ENCODE results near the gene ADISSP. TPM values are rescaled to one million over a fixed set of nuclear protein-coding genes. Genes with fewer than 3 reads are reported as not detected.

The ADISSP gene
- total RNA-seq, 4 donors from 2014 or later, result 5.9 to 16.4 (median 9.6) TPM

- ATAC-seq, result no peak
- in situ Hi-C loops (cut with MboI; ENCODE audit: low sequenced_read_pairs in 4 of 4), result no loop called here
- no peaks in the 10 kb centered on the region for H3K36me3 ChIP-seq
- peak overlapping the region in 2 of 4 donors; percentile 25 to 56 for H3K27ac ChIP-seq
- no peaks in the 10 kb centered on the region for H3K9me3 ChIP-seq
- no peak for TF ChIP-seq CTCF (IDR thresholded peaks at IDR 0.05 in 4 of 5, conservative IDR thresholded peaks at IDR 0.05 in 1 of 5)
- intact Hi-C loops (cut with DNase I; ENCODE audit: low total_unique reads), result no loop called here
- H3K4me1 ChIP-seq, result peaks cover 0 to 7% of the 10 kb centered on the region in 2 donors
- H3K27me3 ChIP-seq, result peaks cover 5 to 8% (median 7%) of the 10 kb centered on the region in 3 donors
- DNase-seq, result no peak
- H3K4me3 ChIP-seq, result no peak overlapping the region
Observed at GRCh38 chr20:3728354-3728753, 39.2 kb downstream of the ADISSP start.

GRCh38 chr20:3727401-3728021 lies 40.0 kb downstream of the ADISSP start:
- Histone ChIP-seq H3K4me1 (peaks cover 0 to 7% of the 10 kb centered on the region in 2 donors), H3K4me3 (no peak overlapping the region), H3K36me3 (no peaks in the 10 kb centered on the region), H3K27ac (peak overlapping the region; percentile 29 to 56 (median 38)), H3K9me3 (no peaks in the 10 kb centered on the region), H3K27me3 (peaks cover 5 to 8% (median 7%) of the 10 kb centered on the region in 3 donors)
- intact Hi-C loops (cut with DNase I; ENCODE audit: low total_unique reads) (no loop called here), in situ Hi-C loops (cut with MboI; ENCODE audit: low sequenced_read_pairs in 4 of 4) (no loop called here)
- peak in 1 of 2 donors; percentile 41 for ATAC-seq
- DNase-seq, result no peak
- TF ChIP-seq POLR2A (IDR thresholded peaks at IDR 0.05) (no peak), CTCF (IDR thresholded peaks at IDR 0.05 in 4 of 5, conservative IDR thresholded peaks at IDR 0.05 in 1 of 5) (no peak)

GRCh38 chr20:3724356-3724755 lies 43.2 kb downstream of the ADISSP start:
- peaks cover 0 to 7% of the 10 kb centered on the region in 2 donors for H3K4me1 ChIP-seq
- no peaks in the 10 kb centered on the region for H3K36me3 ChIP-seq
- no peaks in the 10 kb centered on the region for H3K9me3 ChIP-seq
- H3K4me3 ChIP-seq, result no peak overlapping the region
- DNase-seq (no peak), ATAC-seq (no peak)
- in situ Hi-C loops (cut with MboI; ENCODE audit: low sequenced_read_pairs in 4 of 4), result no loop called here
- intact Hi-C loops (cut with DNase I; ENCODE audit: low total_unique reads), result no loop called here
- H3K27me3 ChIP-seq, result peaks cover 3 to 7% (median 4%) of the 10 kb centered on the region in 3 donors
- H3K27ac ChIP-seq, result no peak overlapping the region
- TF ChIP-seq POLR2A (IDR thresholded peaks at IDR 0.05) (no peak), CTCF (IDR thresholded peaks at IDR 0.05 in 4 of 5, conservative IDR thresholded peaks at IDR 0.05 in 1 of 5) (no peak)

- ATAC-seq (no peak), DNase-seq (no peak)
- no peak for TF ChIP-seq CTCF (IDR thresholded peaks at IDR 0.05 in 4 of 5, conservative IDR thresholded peaks at IDR 0.05 in 1 of 5)
- TF ChIP-seq POLR2A (IDR thresholded peaks at IDR 0.05), result no peak
- Histone ChIP-seq H3K4me3 (no peak overlapping the region), H3K36me3 (no peaks in the 10 kb centered on the region), H3K9me3 (no peaks in the 10 kb centered on the region), H3K27me3 (peaks cover 3 to 7% (median 4%) of the 10 kb centered on the region in 3 donors), H3K27ac (no peak overlapping the region), H3K4me1 (peaks cover 0 to 7% of the 10 kb centered on the region in 2 donors)
- in situ Hi-C loops (cut with MboI; ENCODE audit: low sequenced_read_pairs in 4 of 4) (no loop called here), intact Hi-C loops (cut with DNase I; ENCODE audit: low total_unique reads) (no loop called here)
Observed at GRCh38 chr20:3723284-3723683, 44.3 kb downstream of the ADISSP start.

GRCh38 chr20:3721912-3722311 lies 45.6 kb downstream of the ADISSP start:
- intact Hi-C loops (cut with DNase I; ENCODE audit: low total_unique reads), result no loop called here
- in situ Hi-C loops (cut with MboI; ENCODE audit: low sequenced_read_pairs in 4 of 4), result no loop called here
- DNase-seq, result no peak
- Histone ChIP-seq H3K4me3 (no peak overlapping the region), H3K27me3 (peaks cover 0 to 7% (median 3%) of the 10 kb centered on the region in 3 donors), H3K4me1 (no peaks in the 10 kb centered on the region), H3K36me3 (no peaks in the 10 kb centered on the region), H3K9me3 (no peaks in the 10 kb centered on the region), H3K27ac (no peak overlapping the region)
- no peak for TF ChIP-seq POLR2A (IDR thresholded peaks at IDR 0.05)
- no peak for TF ChIP-seq CTCF (IDR thresholded peaks at IDR 0.05 in 4 of 5, conservative IDR thresholded peaks at IDR 0.05 in 1 of 5)
- no peak for ATAC-seq
